K562 (cell line): ENCODE results near the gene PDGFA. TPM values are rescaled to one million over a fixed set of nuclear protein-coding genes. Genes with fewer than 3 reads are reported as not detected.

ENCODE experiments used
- ATAC-seq: fragments of 200-7000 bp; cut with Tn5 transposase; 3 replicates; pipeline ENCODE4 v1.9.1; 2020; ENCODE audit warnings: moderate library complexity
- BruUV-seq: library from RNA; stranded (reverse); fragments of 400-500 nt; replicated peaks from 2 replicates; lab custom pipeline; 2021; lab: Mats Ljungman, UMichigan
- CTCF ChIA-PET: fragments of 300-600 bp; formaldehyde crosslinking; extraction: SDS; loops from one replicate; lab custom pipeline; 2021; ENCODE audit warnings: low intra/inter-chr PET ratio; lab: Yijun Ruan, JAX
- POLR2A ChIA-PET: fragments of 300-600, 350-650 bp; sonication (Branson Sonifier 250); formaldehyde crosslinking; extraction: SDS; loops from one replicate; lab custom pipeline; 2021; ENCODE audit warnings: antibody characterized with exemption, inconsistent platforms; lab: Yijun Ruan, JAX
- DNase-seq, 4 experiments: peaks; one replicate each; pipeline versions ENCODE4 v3.0.0 to v3.0.0-alpha.2; 2011 to 2018; ENCODE audit warnings: low spot score in 3 of 4, mixed read lengths in 3 of 4; ENCODE audit errors: extremely low read depth in 1 of 4
- FAIRE-seq: peaks from 2 replicates; lab custom pipeline; 2011; peaks lifted over from hg19 to GRCh38; lab: Jason Lieb, UNC
- H2AFZ ChIP-seq: 2 replicates; pipeline ENCODE4 v1.6.0; 2011; ENCODE audit warnings: low read depth, low read length, control low read depth, inconsistent platforms
- H3K27ac ChIP-seq: fragments of 200-600 bp; 3 replicates; pipeline ENCODE4 v1.8.0; 2011; ENCODE audit warnings: low read depth, mild to moderate bottlenecking, control low read depth, inconsistent platforms, low read length, moderate library complexity, mixed read lengths; ENCODE audit errors: extremely low read depth
- H3K27me3 ChIP-seq, 2 experiments: fragments of 300-600 bp in 1 of 2; 2 replicates in 1 of 2; 3 replicates in 1 of 2; pipeline versions ENCODE4 v1.6.0 to v1.8.0; 2011; ENCODE audit warnings: inconsistent platforms in 2 of 2, low read length in 2 of 2, mild to moderate bottlenecking in 1 of 2, mixed read lengths in 1 of 2, moderate library complexity in 1 of 2; ENCODE audit not compliant: control insufficient read depth in 2 of 2, insufficient read depth in 2 of 2
- H3K36me3 ChIP-seq: fragments of 300-600 bp; 3 replicates; pipeline ENCODE4 v1.8.0; 2011; ENCODE audit warnings: mild to moderate bottlenecking, low read length, inconsistent platforms; ENCODE audit not compliant: control insufficient read depth, insufficient read depth
- H3K4me1 ChIP-seq, 2 experiments: fragments of 200-600 bp in 1 of 2; replicated peaks in 1 of 2; 2 replicates in 1 of 2; 3 replicates in 1 of 2; pipeline versions ENCODE4 v1.5.1 to v1.8.0; 2011; ENCODE audit warnings: inconsistent platforms in 2 of 2, low read length in 2 of 2, mild to moderate bottlenecking in 1 of 2, mixed read lengths in 1 of 2, moderate library complexity in 1 of 2; ENCODE audit not compliant: control insufficient read depth in 2 of 2, insufficient read depth in 2 of 2
- H3K4me2 ChIP-seq: 2 replicates; pipeline ENCODE4 v1.6.1; 2011; ENCODE audit warnings: low read length, control low read depth, inconsistent platforms, mixed read lengths; ENCODE audit not compliant: insufficient read depth
- H3K4me3 ChIP-seq: fragments of 200-600 bp; sonication (generic), shearing (Covaris generic); 2 replicates; pipeline ENCODE4 v1.5.1; 2016; ENCODE audit warnings: control low read depth, inconsistent platforms
- H3K79me2 ChIP-seq: fragments of 200-600 bp; 3 replicates; pipeline ENCODE4 v1.8.0; 2011; ENCODE audit warnings: low read length, inconsistent platforms; ENCODE audit not compliant: control insufficient read depth, insufficient read depth
- H3K9ac ChIP-seq, 2 experiments: 2 replicates each; pipeline versions ENCODE4 v1.6.0 to v1.6.1; 2011; ENCODE audit warnings: low read depth in 2 of 2, low read length in 2 of 2, control low read depth in 1 of 2, inconsistent platforms in 1 of 2, mild to moderate bottlenecking in 1 of 2, mixed read lengths in 1 of 2; ENCODE audit not compliant: insufficient read depth in 1 of 2
- H3K9me1 ChIP-seq: one replicate; pipeline ENCODE4 v1.6.0; 2011; ENCODE audit warnings: inconsistent platforms, mild to moderate bottlenecking, low read length, moderate library complexity; ENCODE audit not compliant: control insufficient read depth, insufficient read depth
- H3K9me3 ChIP-seq: replicated peaks from 2 replicates; pipeline ENCODE4 v1.5.1; 2011; ENCODE audit warnings: low read depth, low read length, inconsistent platforms; ENCODE audit not compliant: control insufficient read depth, insufficient read depth
- H4K20me1 ChIP-seq: replicated peaks from 2 replicates; pipeline ENCODE4 v1.6.1; 2011; ENCODE audit warnings: low read length, inconsistent platforms, mixed read lengths; ENCODE audit not compliant: control insufficient read depth, insufficient read depth
- BMI1 ChIP-seq: fragments of 150-350 bp; IDR thresholded peaks from 2 replicates; pipeline ENCODE4 v1.6.1; 2014; ENCODE audit warnings: low read length
- ESRRA ChIP-seq: fragments of 450-650 bp; IDR thresholded peaks from 2 replicates; pipeline ENCODE4 v1.6.1; 2014; ENCODE audit warnings: low read depth, mild to moderate bottlenecking, moderate library complexity, borderline replicate concordance
- HBP1 ChIP-seq: fragments of 450-650 bp; formaldehyde crosslinking; IDR thresholded peaks from 2 replicates; pipeline ENCODE4 v1.4.0; 2022; ENCODE audit warnings: missing genetic modification characterization
- HMGXB4 ChIP-seq: sonication (generic); formaldehyde crosslinking; IDR thresholded peaks from 2 replicates; pipeline ENCODE4 v1.8.1; 2023; ENCODE audit warnings: mild to moderate bottlenecking, missing genetic modification reagents
- NFYB ChIP-seq: IDR thresholded peaks from 2 replicates; pipeline ENCODE4 v1.6.1; 2011; ENCODE audit warnings: mild to moderate bottlenecking, moderate library complexity; ENCODE audit not compliant: insufficient read length; ENCODE audit errors: extremely low read depth
- NUFIP1 ChIP-seq: fragments of 450-650 bp; IDR thresholded peaks from 2 replicates; pipeline ENCODE4 v1.6.1; 2018; ENCODE audit not compliant: partially characterized antibody
- OTX1 ChIP-seq: fragments of 450-650 bp; formaldehyde crosslinking; IDR thresholded peaks from 2 replicates; pipeline ENCODE4 v1.4.0; 2022; ENCODE audit warnings: mild to moderate bottlenecking
- SMAD1 ChIP-seq: fragments of 150-350 bp; IDR thresholded peaks from 2 replicates; pipeline ENCODE4 v1.6.1; 2014; ENCODE audit warnings: low read length, low read depth; ENCODE audit not compliant: partially characterized antibody
- SMARCA5 ChIP-seq: fragments of 450-650 bp; IDR thresholded peaks from 2 replicates; pipeline ENCODE4 v1.6.1; 2016
- ZBTB33 ChIP-seq: sonication (generic); formaldehyde crosslinking; IDR thresholded peaks from 2 replicates; pipeline ENCODE4 v1.8.1; 2023; ENCODE audit warnings: mild to moderate bottlenecking, missing genetic modification reagents
- ZNF431 ChIP-seq: sonication (generic); formaldehyde crosslinking; IDR thresholded peaks from 2 replicates; pipeline ENCODE4 v1.8.0; 2022; ENCODE audit warnings: mild to moderate bottlenecking, missing genetic modification reagents
- WGBS: fragments of 100-300 bp; shearing (Covaris generic); methylation state at CpG from one replicate; pipeline ENCODE4 v1.1.6; 2016; ENCODE audit warnings: low coverage, mixed read lengths; ENCODE audit not compliant: insufficient coverage; ENCODE audit errors: missing lambda C conversion rate; 5-methylcytosine and 5-hydroxymethylcytosine counted together
- in situ Hi-C: fragments of 300-500 bp; cut with MboI; formaldehyde crosslinking; loops from 4 replicates; pipeline ENCODE4 v1.15.0; 2018; ENCODE audit warnings: inconsistent platforms, mixed read lengths
- intact Hi-C: fragments of 100-400 bp; cut with micrococcal nuclease; formaldehyde crosslinking; loops from 2 replicates; pipeline ENCODE4 v1.14.2; 2022
- polyA plus RNA-seq, 8 experiments: library from polyadenylated mRNA; depleted of rRNA in 4 of 8; stranded (reverse) in 5 of 8; unstranded in 3 of 8; fragments of >200 nt; fragmentation: Nextera tagmentation in 2 of 8; fragmentation: Illumina TruSeq in 1 of 8; extraction: Ambion mirVana in 2 of 8; extraction: Trizol in 1 of 8; gene quantifications; 2 replicates each; pipeline versions ENCODE4 v1.2.1 to v1.2.3, GENCODE V29; 2011 to 2014; ENCODE audit warnings: inconsistent platforms in 1 of 8, missing spikeins in 1 of 8
- total RNA-seq, 7 experiments: library from RNA; depleted of rRNA in 6 of 7; stranded (reverse); fragments of >200 nt in 6 of 7; fragmentation: Illumina TruSeq in 2 of 7; extraction: Trizol in 2 of 7; gene quantifications; 2 replicates each; pipeline versions ENCODE4 v1.2.1 to v1.2.3, GENCODE V29; 2011 to 2021; ENCODE audit warnings: low replicate concordance in 1 of 7

The PDGFA gene
- total and polyA plus RNA-seq, 9 of the 15 experiments (the other 6 are each of a cell fraction or from before 2014, with no cell fraction given) = 2.5 to 10.2 (median 4.6) TPM

DNA sequence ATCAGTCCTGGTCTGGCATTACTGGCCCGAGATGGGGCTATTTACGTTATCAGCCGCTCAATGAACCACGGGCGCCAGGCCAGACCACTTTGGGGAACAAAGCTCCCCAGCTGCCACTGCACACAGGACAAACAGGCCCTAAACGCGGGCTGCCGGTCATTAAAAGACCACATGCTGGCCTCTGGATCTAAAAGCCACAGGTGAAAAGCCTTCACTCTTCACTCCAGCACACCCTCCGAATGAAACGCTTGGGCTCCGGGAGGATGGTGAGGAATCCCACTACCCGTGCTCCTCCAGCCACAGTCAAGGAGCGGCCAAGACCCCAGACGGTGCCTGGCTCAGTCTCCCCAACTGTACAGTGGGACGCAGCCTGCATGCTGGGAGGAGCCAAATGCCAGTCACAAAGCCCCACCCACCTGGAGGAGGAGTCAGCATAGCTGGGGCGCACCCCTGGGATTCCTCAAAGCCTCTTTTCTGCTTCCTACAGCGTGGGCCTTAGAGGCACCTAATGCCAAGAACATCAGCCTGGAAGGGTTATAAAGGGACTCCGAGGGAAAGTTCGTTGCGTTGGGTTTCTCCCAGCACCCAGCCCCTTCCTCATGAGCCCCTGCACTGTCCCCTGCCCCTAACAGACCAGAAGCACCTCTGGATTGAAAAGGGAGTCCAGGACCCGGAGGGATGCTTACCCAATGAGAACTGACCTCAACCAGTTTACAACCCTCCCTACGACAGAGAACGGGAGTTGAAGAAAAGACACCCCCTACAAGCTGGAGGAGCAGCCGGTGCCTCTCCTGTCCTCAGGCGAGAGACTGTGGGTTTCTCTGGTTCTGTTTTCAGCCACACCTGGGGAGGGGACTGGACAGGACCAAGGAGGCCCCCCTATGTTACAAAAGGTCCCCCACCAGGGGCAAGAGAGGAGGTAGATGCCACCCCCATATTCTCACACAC lies 4.7 kb downstream of the PDGFA start:
- Histone ChIP-seq H3K9ac (peak overlapping the region in 1 of 2 experiments; percentile 22; a peak in 1 of 4 replicates), H4K20me1 (peaks cover 13% of the 10 kb centered on the region; the same call in 1 of the 2 replicates), H3K4me3 (no peak overlapping the region), H3K9me1 (no peaks in the 10 kb centered on the region), H2AFZ (no peak overlapping the region), H3K9me3 (no peaks in the 10 kb centered on the region), H3K4me1 (peaks cover 0 to 45% of the 10 kb centered on the region in 2 experiments; a peak in 3 of 5 replicates), H3K36me3 (no peaks in the 10 kb centered on the region), H3K27ac (no peak overlapping the region), H3K79me2 (peaks cover 7% of the 10 kb centered on the region; the same call in 1 of the 3 replicates), H3K4me2 (no peak overlapping the region), H3K27me3 (no peaks in the 10 kb centered on the region; a peak in 1 of 5 replicates)
- no TSS peak for BruUV-seq
- POLR2A ChIA-PET = interaction anchor here (0.6 to 1.8 kb wide), 3 partner anchors 10 to 143 kb away, joined by 3 to 6 read pairs (median 4); no protein-coding TSS in a partner anchor
- WGBS = 41% methylated on average over 25 of the region's 25 CpGs
- CTCF ChIA-PET = interaction anchor here (0.6 to 0.7 kb wide), 2 partner anchors 19 to 182 kb away, joined by 3 read pairs; no protein-coding TSS in a partner anchor
- peak; percentile 80 for FAIRE-seq
- in situ Hi-C loops = no loop called here
- peak in 3 of 4 experiments; percentile 39 to 47 (median 43) for DNase-seq
- peak; percentile 59 for ATAC-seq
- intact Hi-C loops = loop anchor here (5.0 kb wide), 1 partner anchor 122 kb away; no protein-coding TSS in a partner anchor
- TF ChIP-seq HMGXB4 (CRISPR knock-in tag) (no peak), HBP1 (no peak), ZNF431 (CRISPR knock-in tag) (no peak), SMARCA5 (no peak), BMI1 (no peak), ESRRA (no peak), NUFIP1 (no peak), NFYB (no peak), ZBTB33 (0 out of 2 replicates have a peak, but pooled peaks have one; percentile 16), OTX1 (CRISPR knock-in tag) (no peak), SMAD1 (no peak)
